Fibroblast of gingiva (primary cell): ENCODE measurements around the gene DDHD1.
"Not testable (repeated sequence)": the region's sequence is repeated elsewhere in the genome, so short reads cannot be mapped to it uniquely, and the experiment has no call there.

Source experiments
- DNase-seq: peaks from one replicate; pipeline ENCODE4 v3.0.0-alpha.2; 2011; ENCODE audit warnings: low read depth

DDHD1 gene

DNA sequence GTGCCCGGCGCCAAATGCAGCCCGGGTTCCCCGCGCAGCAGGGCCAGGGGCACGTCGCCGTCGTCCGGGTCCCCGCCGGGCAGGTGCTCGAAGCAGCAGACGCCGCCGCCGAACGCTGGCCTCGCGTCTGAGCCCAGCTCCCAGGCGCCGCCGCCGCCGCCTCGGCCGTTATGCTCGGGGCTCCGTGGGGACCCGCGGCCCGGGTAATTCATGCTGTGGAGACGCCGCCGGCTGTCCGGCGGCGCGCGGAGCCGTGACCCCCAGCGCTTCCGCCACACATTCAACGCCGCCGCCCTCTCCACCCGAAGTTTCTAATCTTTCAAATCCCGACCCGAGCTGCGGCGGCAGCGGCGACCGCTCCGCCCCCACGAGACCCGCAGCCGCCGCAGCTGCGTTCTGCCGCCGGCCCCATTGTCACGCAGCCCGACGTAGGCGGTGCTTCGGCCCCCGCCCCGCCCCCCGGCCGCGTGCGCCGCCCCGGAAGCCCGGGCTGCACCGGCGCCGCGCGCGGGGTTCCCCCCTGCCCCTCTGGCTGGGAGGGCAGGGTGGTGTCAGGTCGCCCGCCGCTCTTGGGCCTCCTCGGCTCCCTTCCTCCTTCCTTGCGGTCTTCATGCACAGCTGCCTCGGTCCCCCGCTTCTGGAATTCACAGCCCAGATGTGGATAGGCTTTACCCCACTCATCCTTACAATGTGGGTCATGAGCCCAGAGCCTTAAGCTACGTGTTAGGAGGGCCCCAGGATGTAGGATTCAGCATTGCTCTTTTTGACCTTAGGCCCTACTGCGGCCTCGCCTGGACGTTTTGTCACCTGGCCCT lies at the start of gene DDHD1:
Gene DDHD1 (minus strand): TSS at position 437 of the 815 bp plus-strand sequence. CDS start 225 bp downstream, at position 212.
- peak; percentile 77 for DNase-seq

DNA sequence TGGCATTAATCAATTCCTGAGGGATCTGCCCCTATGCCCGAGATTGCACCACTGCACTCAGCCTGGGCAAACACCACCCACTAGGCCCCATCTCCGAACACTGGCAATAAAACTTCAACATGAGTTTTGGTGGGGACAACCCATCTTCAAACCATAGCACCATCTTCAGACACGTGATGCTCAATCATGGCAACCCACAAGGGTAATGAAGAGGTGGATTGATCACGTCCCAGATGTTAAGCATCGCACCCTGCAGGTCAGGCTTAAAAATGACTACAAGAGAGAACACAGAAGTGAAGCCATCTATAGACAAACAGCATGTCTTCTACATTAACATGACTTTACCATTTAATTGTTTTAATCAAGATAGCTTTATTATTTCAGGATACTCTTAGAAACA lies 42.8 kb upstream of the DDHD1 start:
- DNase-seq, result no peak

DNA sequence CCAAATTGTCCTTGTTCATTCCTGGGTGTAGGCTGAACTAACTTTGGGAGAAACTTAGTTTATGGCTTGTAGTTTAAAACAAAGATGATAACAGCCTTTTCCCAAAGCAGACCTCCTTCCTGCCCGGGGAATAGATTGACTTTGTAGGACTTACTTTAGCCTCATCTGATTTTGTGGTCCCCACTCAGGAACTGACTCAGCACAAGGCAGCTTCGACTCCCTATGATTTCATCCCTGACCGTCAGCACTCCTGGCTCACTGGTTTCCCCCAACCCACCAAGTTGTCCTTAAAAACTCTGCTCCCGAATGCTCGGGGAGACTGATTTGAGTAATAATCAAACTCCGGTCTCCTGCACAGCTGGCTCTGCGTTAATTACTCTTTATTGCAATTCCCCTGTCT lies 40.1 kb upstream of the DDHD1 start:
- DNase-seq, result no peak

DNA sequence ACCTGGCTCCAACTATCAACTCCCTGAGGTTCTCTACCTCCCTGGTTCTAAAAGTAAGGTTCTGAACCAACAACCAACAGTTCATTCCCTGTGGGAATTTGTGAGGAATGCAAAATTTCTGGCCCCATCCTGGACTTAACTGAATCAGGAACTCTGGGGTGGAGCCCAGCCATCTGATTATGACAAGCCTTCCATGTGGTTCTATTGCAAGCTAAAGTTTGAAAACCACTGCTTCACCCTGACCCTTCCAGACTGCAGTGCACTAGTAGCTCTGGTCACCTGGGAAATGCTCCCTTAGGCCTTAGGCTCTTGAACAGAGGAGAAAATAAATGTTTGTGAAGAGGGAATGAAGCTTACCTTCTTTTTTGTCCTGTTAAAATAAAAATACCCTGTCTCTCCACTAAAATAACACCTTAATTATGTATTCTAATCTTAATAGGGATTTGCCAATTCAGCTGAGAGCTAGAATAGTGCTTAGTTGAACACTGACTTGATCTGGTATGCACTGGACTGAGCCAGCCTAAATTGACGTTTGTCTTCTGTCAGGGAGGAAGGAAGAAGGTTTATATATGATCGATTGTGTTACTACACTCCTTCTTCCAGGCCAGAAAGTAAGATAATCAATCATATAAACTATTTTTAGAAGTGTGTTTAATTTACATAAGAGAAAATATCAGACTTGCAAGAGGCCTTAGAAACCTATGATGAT lies 39.1 kb upstream of the DDHD1 start:
- DNase-seq, result no peak

DNA sequence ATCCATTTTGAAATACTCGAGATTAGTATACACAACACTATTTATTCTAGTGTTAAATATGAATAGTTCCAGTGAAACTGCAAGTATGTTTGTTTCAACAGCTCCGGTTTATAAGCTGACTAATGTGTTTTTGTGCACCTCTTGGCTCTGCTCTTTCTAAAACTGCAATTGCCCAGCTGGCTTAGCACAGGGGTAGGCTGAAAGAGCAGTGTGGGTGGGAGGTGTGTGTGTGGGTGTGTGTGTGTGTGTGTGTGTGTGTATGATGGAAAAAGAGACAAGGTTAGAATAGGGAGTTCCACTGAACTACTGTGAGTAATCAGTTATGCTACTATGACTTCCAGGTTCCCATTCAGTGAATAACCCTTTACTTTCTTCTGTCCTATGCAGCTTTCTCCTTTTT lies 37.8 kb upstream of the DDHD1 start:
- DNase-seq, result no peak

DNA sequence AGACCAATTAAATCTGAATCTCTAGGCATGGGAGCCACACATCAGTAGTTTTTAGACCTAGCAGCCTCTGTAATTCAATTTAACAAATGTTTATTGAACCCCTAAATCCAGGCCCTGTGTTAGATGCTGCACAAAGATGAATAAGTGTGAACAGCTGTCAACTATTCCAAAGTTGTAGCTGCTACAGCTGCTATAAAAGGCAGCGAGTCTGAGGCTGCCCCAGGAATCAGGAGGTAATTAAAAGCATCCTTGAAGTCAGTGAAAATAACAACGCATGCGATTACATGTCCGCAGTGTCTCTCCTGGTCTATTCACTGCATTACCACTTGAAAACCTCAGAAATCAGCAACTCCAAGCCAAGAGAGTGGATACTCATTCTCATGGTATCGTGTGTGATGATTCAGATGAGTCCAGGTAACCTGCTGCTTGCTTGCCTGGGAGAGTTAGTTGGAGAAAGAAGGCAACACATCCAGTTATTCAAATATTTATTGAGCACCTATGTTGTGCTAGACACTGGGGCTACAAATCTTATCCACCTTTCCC lies 34.9 kb upstream of the DDHD1 start:
- no peak for DNase-seq

DNA sequence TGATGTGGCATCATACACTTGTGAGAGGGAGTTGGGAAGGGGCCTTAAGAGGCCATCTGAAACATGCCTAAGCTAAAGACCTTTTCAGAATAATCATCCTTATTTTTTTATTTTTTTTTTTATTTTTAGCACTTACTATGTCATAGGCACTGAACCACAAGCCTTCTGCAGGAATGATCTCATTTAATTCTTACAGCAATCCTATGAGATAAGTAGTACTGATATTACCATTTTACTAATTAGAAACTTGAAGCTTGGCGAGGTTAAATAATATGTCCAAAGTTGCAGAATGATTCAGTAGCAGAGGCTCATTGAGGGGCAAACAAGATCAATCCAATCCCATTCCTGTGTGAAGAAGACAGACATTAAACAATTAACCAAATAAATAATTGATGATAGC lies 33.4 kb upstream of the DDHD1 start:
- no peak for DNase-seq

DNA sequence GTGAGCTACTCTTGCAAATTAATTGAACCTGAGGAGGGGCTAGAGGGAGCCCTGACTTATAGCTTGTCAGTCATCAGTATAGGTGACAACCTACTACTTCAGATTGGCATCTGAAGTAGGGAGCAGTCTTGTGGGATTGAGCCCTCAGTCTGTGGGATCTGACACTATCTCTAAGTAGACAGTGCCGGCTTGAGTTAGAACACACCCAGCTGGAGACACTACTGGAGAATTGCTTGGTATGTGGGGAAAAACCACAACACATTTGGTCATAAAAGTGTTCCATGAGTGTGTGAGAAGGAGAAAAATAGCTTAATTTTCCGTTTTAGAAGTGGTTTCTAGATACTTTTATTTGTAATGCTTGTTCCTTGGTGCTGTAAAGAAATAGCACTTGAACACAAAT lies 30.5 kb upstream of the DDHD1 start:
- peak; percentile 2 for DNase-seq

DNA sequence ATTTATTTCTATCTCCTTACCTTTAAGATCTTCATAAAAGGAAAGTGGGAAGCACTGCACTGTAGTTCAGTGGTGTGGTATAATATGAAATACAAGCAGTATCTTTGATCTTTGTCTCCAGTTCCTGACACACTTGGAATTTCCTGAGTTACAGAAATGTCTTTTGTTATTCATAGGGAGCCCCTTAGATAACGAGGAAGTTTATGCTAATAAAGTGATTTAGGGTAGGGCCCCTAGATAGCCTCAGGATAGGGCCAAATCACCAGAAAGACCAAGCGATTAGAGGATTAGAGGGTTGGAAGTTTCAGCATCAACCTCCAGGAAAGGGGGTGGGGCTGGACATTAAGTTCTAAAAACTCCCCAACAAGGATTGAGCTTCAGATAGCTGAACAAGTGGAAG lies 29.9 kb upstream of the DDHD1 start:
- DNase-seq, result no peak

DNA sequence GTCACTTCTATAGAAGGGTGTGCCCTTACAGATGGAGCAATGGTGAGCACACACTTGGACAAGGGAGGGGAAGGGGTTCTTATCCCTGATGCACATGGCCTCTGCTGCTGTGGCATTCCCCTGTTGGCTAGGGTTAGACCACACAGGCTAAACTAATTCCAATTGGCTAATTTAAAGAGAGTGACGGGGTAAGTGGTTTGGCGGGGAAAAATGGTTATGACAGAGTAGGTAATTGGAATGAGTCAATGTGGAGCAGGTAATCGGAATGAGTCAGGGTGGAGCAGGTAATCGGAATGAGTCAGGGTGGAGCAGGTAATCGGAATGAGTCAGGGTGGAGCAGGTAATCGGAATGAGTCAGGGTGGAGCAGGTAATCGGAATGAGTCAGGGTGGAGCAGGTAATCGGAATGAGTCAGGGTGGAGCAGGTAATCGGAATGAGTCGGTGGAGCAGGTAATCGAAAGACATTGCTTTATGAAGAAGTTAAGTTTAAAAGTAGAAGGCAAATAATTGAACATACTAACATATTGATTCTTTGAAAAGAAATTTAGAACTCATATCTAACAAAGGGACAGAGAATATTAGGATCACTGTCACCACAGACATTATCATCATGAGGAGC lies 28.4 kb upstream of the DDHD1 start:
- DNase-seq, result not testable (repeated sequence)

DNA sequence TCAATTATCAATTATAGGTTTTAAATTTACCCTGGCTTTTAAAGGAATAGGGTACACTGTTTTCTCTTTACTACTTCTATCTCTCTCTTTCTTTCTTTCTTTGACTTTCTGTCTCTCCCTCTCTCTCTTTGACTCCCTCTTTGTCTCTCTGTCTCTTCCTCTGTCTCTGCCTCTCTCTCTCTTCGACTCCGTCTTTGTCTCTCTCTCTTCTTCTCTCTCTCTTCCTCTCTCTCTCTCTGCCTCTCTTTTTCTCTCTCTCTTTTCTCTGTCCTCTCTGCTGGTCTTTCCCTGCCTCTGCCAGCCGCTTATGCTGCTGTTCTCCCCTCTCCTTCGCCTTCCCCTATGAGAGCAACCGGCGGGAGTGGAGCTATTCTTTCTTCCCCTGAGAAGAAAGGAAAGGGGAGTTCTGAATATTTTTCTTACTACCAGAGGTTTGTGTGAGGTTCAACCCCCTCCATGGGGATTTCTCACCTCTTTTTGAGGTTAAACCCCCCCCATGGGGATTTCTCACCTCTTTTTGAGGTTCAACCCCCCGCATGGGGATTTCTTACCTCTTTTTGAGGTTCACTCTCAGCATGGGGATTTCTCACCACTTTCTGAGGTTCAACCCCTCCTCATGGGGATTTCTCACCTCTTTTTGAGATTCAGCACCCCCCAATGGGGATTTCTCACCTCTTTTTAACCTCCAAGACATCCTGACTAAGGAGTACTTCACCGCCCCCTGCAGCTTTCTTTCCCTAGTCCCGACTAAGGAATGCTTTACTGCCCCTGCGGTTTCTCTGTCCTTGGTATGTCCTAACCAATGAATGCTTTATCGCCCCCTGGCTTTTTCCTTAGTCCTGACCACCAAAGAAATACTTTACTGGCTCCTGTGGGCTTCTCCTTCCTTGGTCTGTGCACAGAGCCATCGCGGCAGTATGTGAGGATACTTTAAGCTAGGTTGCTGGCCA lies 27.4 kb upstream of the DDHD1 start:
- peak; percentile 35 for DNase-seq

DNA sequence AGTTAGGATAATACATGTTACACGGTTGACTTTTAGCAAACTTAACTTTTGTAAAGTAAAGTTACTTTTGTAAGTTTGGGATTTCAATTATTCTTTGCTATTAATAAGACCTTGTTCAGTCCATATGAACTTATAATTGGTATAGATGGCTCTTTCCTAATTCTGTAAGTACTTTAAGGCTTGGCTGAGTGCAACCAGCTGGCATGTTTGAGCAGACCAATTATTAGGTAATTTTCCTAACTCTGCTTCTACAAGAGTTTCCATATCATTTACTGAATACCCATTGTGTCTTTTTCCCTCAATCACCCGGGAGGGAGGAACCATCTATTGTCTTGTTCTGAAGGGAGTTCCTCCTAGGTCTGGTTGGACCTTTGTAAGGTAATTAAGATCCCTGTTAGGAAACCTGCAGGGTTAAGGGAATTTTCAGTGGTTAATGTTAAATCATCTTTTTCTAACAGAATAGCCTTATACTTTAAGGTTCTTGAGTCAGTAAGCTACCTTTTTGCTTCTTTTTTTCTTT lies 26.4 kb upstream of the DDHD1 start:
- DNase-seq, result not testable (repeated sequence)

DNA sequence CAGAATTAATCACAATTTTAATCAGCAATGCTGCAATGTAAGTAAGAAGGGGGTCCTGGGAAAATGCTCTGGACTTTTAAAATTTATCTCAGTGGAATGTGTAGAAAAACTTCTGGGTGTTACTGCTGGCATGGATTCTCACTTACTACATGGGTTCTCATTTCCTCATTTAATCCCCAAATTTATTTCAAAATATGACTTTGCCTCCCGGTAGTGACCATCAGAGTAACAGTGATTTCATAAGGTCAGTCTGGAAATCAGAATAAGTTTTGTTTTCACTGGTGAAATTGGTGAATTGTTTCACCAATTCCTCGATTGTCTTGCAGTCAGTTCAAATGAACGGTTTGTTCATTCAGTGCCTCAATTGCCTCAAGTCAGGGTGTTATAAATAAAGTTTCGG lies 22.3 kb upstream of the DDHD1 start:
- no peak for DNase-seq

DNA sequence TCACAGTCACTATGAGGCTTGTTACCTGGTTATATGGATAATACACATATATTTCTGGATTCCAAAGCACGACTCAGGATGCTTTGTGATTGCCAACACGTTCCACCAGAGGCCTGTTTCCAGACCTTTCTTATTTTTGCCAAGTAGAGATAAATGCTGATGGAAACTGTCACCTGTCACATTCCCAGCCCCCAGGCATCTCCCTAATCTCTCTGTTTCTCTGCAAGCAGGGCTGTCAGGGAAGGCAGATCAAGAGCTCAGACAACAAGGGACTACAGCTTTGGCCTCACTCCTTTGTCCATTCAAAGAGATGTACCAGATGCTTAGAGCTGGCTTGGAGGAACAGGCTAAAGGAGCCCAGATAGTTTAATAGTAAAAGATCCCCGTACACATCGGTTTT lies 21.8 kb upstream of the DDHD1 start:
- no peak for DNase-seq

DNA sequence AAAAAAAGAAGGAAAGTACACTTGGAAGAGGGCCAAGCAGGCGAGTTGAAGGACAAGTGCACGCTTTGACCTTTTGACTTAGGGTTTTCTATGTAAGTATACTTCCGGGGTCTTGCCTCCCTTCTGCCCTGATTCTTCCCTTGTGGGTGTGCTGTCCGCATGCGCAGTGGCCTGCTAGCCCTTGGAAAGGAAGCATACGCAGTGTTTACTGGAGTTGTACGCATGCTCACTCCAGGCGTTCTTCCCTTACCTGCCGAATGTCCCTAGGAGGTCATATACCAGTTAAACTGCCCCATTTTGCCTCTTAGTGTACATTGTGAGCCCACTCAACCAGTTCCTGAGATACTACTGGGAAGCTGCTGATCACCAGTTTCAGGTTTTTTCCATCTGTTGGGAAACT lies 15.7 kb upstream of the DDHD1 start:
- DNase-seq, result no peak

DNA sequence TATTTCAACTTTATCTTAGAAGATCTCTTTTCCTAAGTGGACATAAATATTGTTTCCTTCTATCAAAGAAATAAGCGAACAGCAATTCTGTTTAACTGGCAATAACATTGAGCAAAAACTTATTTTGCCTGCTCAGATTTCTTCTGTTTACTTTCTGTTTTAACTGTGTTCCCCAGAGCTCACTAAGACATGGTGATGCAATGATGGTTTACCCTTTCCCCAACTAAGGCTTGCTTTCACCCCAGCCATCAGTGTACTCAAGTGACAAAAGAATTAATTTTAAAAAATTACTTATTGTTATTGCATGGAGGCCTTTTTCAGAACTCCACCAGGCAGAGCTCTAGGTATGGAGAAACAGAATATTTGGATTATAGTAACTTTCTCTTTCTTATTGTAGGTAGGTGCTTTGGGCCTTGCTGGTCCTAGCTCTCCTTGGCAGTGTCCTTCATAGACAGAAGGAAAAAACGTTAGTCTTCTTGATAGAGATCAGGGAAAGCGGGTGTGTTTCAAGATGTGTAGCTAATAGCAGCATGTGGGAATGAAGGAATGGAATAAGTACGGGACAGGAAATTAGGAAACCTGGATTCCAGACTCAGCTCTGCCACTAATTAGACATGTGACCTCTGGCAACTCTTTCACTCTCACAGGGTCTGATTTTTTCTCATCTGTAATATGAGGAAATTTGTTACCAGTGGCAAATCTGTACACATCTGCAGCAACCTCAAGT lies 14.6 kb upstream of the DDHD1 start:
- DNase-seq, result peak; percentile 87

DNA sequence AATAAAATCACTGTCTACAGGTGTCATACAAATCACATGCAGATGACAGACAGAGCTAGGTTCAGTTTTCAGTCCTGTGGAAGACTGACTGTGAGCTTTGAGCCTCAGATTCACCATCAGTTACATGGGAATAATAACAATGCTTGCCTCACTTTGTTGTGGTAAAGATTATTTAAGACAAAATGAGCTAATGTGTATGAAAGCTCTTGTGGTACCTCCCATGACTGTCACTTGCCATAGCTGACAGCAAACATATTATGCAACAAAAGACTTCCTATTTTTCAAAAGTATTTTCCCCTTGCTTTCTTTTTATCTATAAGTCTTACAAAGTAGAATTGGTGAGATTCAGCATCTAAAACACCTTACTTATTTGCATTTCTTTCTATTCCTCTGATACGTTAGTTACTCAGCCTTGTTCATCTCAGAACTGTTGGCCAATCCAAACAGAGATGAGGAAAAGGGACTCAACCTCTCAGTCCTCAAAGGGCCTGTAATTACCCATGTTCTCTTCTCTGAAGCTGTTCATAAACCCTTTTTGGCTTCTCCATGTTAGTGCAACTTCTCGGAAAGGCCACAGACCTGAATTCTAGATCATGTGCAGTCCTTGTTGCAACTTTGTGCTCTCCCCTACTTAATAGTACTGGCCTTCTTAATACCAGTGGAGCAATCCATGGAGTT lies 8.8 kb upstream of the DDHD1 start:
- no peak for DNase-seq

DNA sequence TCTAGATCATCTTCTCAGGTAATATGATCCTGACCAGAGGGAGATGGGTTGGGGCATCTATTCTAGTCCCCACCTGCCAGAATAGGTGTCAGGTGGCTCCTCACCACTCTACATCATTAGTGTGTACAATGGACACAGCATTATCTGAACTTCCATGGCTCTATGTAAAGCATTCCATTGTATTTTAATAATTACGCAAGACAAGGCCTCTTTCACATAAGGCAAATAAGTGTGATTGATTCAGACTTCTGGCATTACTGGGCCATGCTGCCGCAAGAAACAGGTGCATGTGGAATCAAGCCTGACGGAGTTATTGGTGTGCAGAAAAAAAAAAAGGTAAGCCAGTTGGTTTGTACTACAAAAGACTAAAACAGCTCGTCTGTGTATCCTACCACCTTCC lies 3.1 kb upstream of the DDHD1 start:
- DNase-seq, result no peak

DNA sequence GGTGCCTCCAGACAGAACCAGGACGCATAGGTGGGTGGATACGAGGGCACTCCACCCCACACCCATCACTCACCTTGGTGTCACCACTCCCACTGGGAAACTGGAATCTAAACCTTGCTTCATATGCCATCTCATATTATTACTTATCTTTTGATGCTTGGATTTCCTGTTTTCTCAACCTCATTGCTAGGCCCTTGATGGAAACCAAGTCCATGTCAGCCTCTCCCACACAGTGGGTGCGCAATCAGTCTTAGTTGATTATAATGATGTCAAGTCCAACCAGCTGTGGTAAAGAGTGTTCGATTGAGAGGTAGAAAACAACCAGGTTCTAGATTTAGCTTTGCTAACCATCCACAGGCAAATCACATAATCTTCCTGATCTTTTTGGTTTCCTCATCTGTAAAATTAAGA lies 584 bp upstream of the DDHD1 start:
- DNase-seq, result no peak
